ENCODE results near the gene ZNF639. TPM values are rescaled to one million over a fixed set of nuclear protein-coding genes. Genes with fewer than 3 reads are reported as not detected.

ZNF639 gene
- total RNA-seq, 4 donors from 2014 or later, result 50.0 to 78.2 (median 58.8) TPM

GRCh38 chr3:179355996-179356395 is 33.2 kb downstream of the ZNF639 start:
- Histone ChIP-seq H3K4me3 (no peak overlapping the region), H3K4me1 (no peaks in the 10 kb centered on the region), H3K36me3 (peaks cover 27 to 100% (median 96%) of the 10 kb centered on the region in 4 donors), H3K27me3 (no peaks in the 10 kb centered on the region), H3K9me3 (no peaks in the 10 kb centered on the region), H3K27ac (replicated peaks in 1 of 4) (no peak overlapping the region)
- TF ChIP-seq POLR2AphosphoS5 (IDR thresholded peaks at IDR 0.05) (no peak), POLR2A (IDR thresholded peaks at IDR 0.05; ENCODE audit: low read depth) (no peak), CTCF (IDR thresholded peaks at IDR 0.05) (no peak), EP300 (IDR thresholded peaks at IDR 0.05) (no peak)
- 100% methylated on average over 1 of the region's 1 CpG for WGBS
- no peak for DNase-seq (ENCODE audit: extremely low spot score)
- intact Hi-C loops (cut with DNase I), result no loop called here

- H3K4me1 ChIP-seq, result no peaks in the 10 kb centered on the region
- WGBS, result 94% methylated on average over 5 of the region's 5 CpGs
- H3K9me3 ChIP-seq, result no peaks in the 10 kb centered on the region
- no peak overlapping the region for H3K4me3 ChIP-seq
- H3K27me3 ChIP-seq, result no peaks in the 10 kb centered on the region
- no peak for TF ChIP-seq CTCF (IDR thresholded peaks at IDR 0.05)
- no peak for TF ChIP-seq POLR2A (IDR thresholded peaks at IDR 0.05; ENCODE audit: low read depth)
- no peak for TF ChIP-seq POLR2AphosphoS5 (IDR thresholded peaks at IDR 0.05)
- no peak for TF ChIP-seq EP300 (IDR thresholded peaks at IDR 0.05)
- peaks cover 50 to 100% (median 91%) of the 10 kb centered on the region in 4 donors for H3K36me3 ChIP-seq
- no peak overlapping the region for H3K27ac ChIP-seq (replicated peaks in 1 of 4)
- no peak for DNase-seq (ENCODE audit: extremely low spot score)
- intact Hi-C loops (cut with DNase I), result no loop called here
These were observed 40.5 kb downstream of the ZNF639 start for GRCh38 chr3:179363332-179363731.

GRCh38 chr3:179369621-179370020 is 46.8 kb downstream of the ZNF639 start:
- 75% methylated on average over 1 of the region's 1 CpG for WGBS

GRCh38 chr3:179373938-179374337 is 51.1 kb downstream of the ZNF639 start:
- TF ChIP-seq POLR2AphosphoS5 (IDR thresholded peaks at IDR 0.05), result no peak
- TF ChIP-seq CTCF (IDR thresholded peaks at IDR 0.05), result no peak
- no peak for TF ChIP-seq POLR2A (IDR thresholded peaks at IDR 0.05; ENCODE audit: low read depth)
- TF ChIP-seq EP300 (IDR thresholded peaks at IDR 0.05), result no peak
- DNase-seq (ENCODE audit: extremely low spot score), result no peak
- intact Hi-C loops (cut with DNase I), result no loop called here
- no peaks in the 10 kb centered on the region for H3K9me3 ChIP-seq
- H3K4me3 ChIP-seq, result no peak overlapping the region
- WGBS, result 96% methylated on average over 6 of the region's 6 CpGs
- no peak overlapping the region for H3K27ac ChIP-seq (replicated peaks in 1 of 4)
- no peaks in the 10 kb centered on the region for H3K27me3 ChIP-seq
- H3K4me1 ChIP-seq, result no peaks in the 10 kb centered on the region
- peaks cover 36 to 70% (median 51%) of the 10 kb centered on the region in 4 donors for H3K36me3 ChIP-seq

More at GRCh38 chr3:179369621-179370020, 46.8 kb downstream of the ZNF639 start:
- intact Hi-C loops (cut with DNase I), result no loop called here
- Histone ChIP-seq H3K4me3 (no peak overlapping the region), H3K4me1 (no peaks in the 10 kb centered on the region), H3K27me3 (no peaks in the 10 kb centered on the region), H3K9me3 (no peaks in the 10 kb centered on the region), H3K27ac (replicated peaks in 1 of 4) (no peak overlapping the region), H3K36me3 (peaks cover 18 to 73% (median 57%) of the 10 kb centered on the region in 4 donors)
- TF ChIP-seq EP300 (IDR thresholded peaks at IDR 0.05), result no peak
- no peak for TF ChIP-seq POLR2AphosphoS5 (IDR thresholded peaks at IDR 0.05)
- no peak for TF ChIP-seq CTCF (IDR thresholded peaks at IDR 0.05)
- no peak for TF ChIP-seq POLR2A (IDR thresholded peaks at IDR 0.05; ENCODE audit: low read depth)
- DNase-seq (ENCODE audit: extremely low spot score), result no peak

All from esophagus muscularis mucosa (tissue), 4 donors.